Fibroblast of lung (primary cell): ENCODE results near the gene ABHD17C. TPM values are rescaled to one million over a fixed set of nuclear protein-coding genes. Genes with fewer than 3 reads are reported as not detected.

Source experiments
- DNase-seq, 2 donors: peaks; one replicate each; pipeline versions ENCODE4 v3.0.0 to v3.0.0-alpha.2; 2010; ENCODE audit warnings: low read depth in 2 of 2
- H2AFZ ChIP-seq: 2 replicates; pipeline ENCODE4 v1.5.1; 2012; ENCODE audit warnings: low read length, control low read depth, inconsistent platforms
- H3K27ac ChIP-seq: 2 replicates; pipeline ENCODE4 v1.5.1; 2011; ENCODE audit warnings: low read length, control low read depth; ENCODE audit not compliant: insufficient read depth
- H3K27me3 ChIP-seq: 2 replicates; pipeline ENCODE4 v1.5.1; 2011; ENCODE audit warnings: mild to moderate bottlenecking, low read length; ENCODE audit not compliant: control insufficient read depth, insufficient read depth
- H3K36me3 ChIP-seq: 2 replicates; pipeline ENCODE4 v1.5.1; 2011; ENCODE audit warnings: low read length; ENCODE audit not compliant: control insufficient read depth, insufficient read depth
- H3K4me1 ChIP-seq: 2 replicates; pipeline ENCODE4 v1.5.1; 2011; ENCODE audit warnings: low read length; ENCODE audit not compliant: control insufficient read depth, insufficient read depth; ENCODE audit errors: extremely low read depth
- H3K4me2 ChIP-seq: 2 replicates; pipeline ENCODE4 v1.5.1; 2011; ENCODE audit warnings: low read length, control low read depth; ENCODE audit not compliant: insufficient read depth; ENCODE audit errors: extremely low read depth
- H3K4me3 ChIP-seq, 4 experiments: fragments of 200-600 bp in 1 of 4; sonication (generic) in 1 of 4; replicated peaks in 1 of 4; 2 replicates each; pipeline ENCODE4 v1.5.1; 2011 to 2016; ENCODE audit warnings: low read length in 4 of 4, low read depth in 3 of 4, mild to moderate bottlenecking in 3 of 4, control low read depth in 2 of 4, inconsistent platforms in 1 of 4, mixed read lengths in 1 of 4; ENCODE audit not compliant: insufficient read depth in 1 of 4; ENCODE audit errors: control extremely low read depth in 1 of 4
- H3K79me2 ChIP-seq: 2 replicates; pipeline ENCODE4 v1.5.1; 2012; ENCODE audit warnings: mild to moderate bottlenecking, low read length, inconsistent platforms; ENCODE audit not compliant: control insufficient read depth, insufficient read depth
- H3K9ac ChIP-seq: 2 replicates; pipeline ENCODE4 v1.5.1; 2011; ENCODE audit warnings: mild to moderate bottlenecking, low read length, control low read depth; ENCODE audit not compliant: insufficient read depth
- H3K9me3 ChIP-seq: 2 replicates; pipeline ENCODE4 v1.5.1; 2012; ENCODE audit warnings: low read depth, low read length; ENCODE audit not compliant: control insufficient read depth, insufficient read depth
- H4K20me1 ChIP-seq: 2 replicates; pipeline ENCODE4 v1.5.1; 2011; ENCODE audit warnings: low read length; ENCODE audit not compliant: control insufficient read depth, insufficient read depth; ENCODE audit errors: extremely low read depth
- CTCF ChIP-seq, 2 donors: IDR thresholded peaks in 1 of 2; conservative IDR thresholded peaks in 1 of 2; 1 replicate in 1 of 2; 2 replicates in 1 of 2; pipeline ENCODE4 v1.5.1; 2011 to 2012; ENCODE audit warnings: low read length in 2 of 2, control low read depth in 1 of 2, inconsistent platforms in 1 of 2, low read depth in 1 of 2, mild to moderate bottlenecking in 1 of 2
- EZH2 ChIP-seq: IDR thresholded peaks from 2 replicates; pipeline ENCODE4 v1.5.1; 2012; ENCODE audit warnings: low read length, control low read depth, mild to moderate bottlenecking; ENCODE audit errors: missing control alignments
- polyA plus RNA-seq, 2 donors: library from polyadenylated mRNA; depleted of rRNA in 1 of 2; stranded (reverse) in 1 of 2; unstranded in 1 of 2; fragments of >200 nt; gene quantifications; 2 replicates each; pipeline ENCODE4 v1.2.1, GENCODE V29; 2011 to 2012; ENCODE audit warnings: missing spikeins in 1 of 2
- total RNA-seq: library from RNA; depleted of rRNA; stranded (reverse); fragments of >200 nt; gene quantifications from 2 replicates; pipeline ENCODE4 v1.2.1, GENCODE V29; 2014

Gene ABHD17C
- total and polyA plus RNA-seq, 2 donors (not counting 1 experiment from before 2014, with no cell fraction given): 14.0 to 38.7 TPM

DNA sequence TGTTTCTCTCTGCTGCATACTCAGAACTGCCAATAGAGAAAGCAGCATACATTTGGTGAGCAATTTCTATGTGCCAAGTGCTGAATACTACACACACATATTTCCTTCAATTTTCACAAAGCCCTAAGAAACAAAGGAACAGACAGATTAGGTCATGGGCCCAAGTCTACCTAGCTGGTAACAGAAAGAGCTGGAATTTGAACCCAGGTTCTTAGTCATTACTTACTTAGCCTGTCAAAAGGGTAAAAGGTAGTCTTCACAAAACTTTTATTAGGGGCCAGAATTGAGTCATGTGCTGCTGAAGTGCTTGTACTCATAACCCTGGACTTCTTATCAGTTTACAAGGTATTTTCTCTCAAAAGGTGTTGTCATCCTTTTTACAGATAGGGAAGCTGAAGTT lies 10.4 kb upstream of the ABHD17C start:
- H3K27me3 ChIP-seq: no peaks in the 10 kb centered on the region
- no peaks in the 10 kb centered on the region for H3K36me3 ChIP-seq
- H4K20me1 ChIP-seq: no peaks in the 10 kb centered on the region
- peak in 1 of 2 donors; percentile 21 for DNase-seq
- H3K4me2 ChIP-seq: no peak overlapping the region
- TF ChIP-seq CTCF (conservative IDR thresholded peaks at IDR 0.05 in 1 of 2, IDR thresholded peaks at IDR 0.05 in 1 of 2; ENCODE audit: low read depth in 1 of 2, low read length in 2 of 2) (no peak), EZH2 (no peak)
- no peak overlapping the region for H3K9ac ChIP-seq
- no peak overlapping the region for H3K27ac ChIP-seq
- H3K9me3 ChIP-seq: no peaks in the 10 kb centered on the region
- H3K4me3 ChIP-seq: no peak overlapping the region
- no peak overlapping the region for H2AFZ ChIP-seq
- H3K79me2 ChIP-seq: no peaks in the 10 kb centered on the region
- no peaks in the 10 kb centered on the region for H3K4me1 ChIP-seq

- Histone ChIP-seq H3K4me3 (no peak overlapping the region), H3K27me3 (no peaks in the 10 kb centered on the region), H3K9ac (no peak overlapping the region), H3K4me2 (no peak overlapping the region), H3K36me3 (no peaks in the 10 kb centered on the region), H4K20me1 (no peaks in the 10 kb centered on the region), H3K4me1 (no peaks in the 10 kb centered on the region), H3K27ac (no peak overlapping the region), H2AFZ (no peak overlapping the region), H3K9me3 (no peaks in the 10 kb centered on the region), H3K79me2 (no peaks in the 10 kb centered on the region)
- no peak for TF ChIP-seq CTCF (conservative IDR thresholded peaks at IDR 0.05 in 1 of 2, IDR thresholded peaks at IDR 0.05 in 1 of 2; ENCODE audit: low read depth in 1 of 2, low read length in 2 of 2)
- no peak for TF ChIP-seq EZH2
- DNase-seq: no peak
Observed at GRCh38 chr15:80685628-80686027, 9.5 kb upstream of the ABHD17C start.

- H3K4me1 ChIP-seq: no peaks in the 10 kb centered on the region
- H3K36me3 ChIP-seq: no peaks in the 10 kb centered on the region
- H3K9ac ChIP-seq: no peak overlapping the region
- H3K4me2 ChIP-seq: no peak overlapping the region
- no peak overlapping the region for H3K4me3 ChIP-seq
- H2AFZ ChIP-seq: no peak overlapping the region
- no peaks in the 10 kb centered on the region for H3K79me2 ChIP-seq
- DNase-seq: no peak
- H3K27me3 ChIP-seq: no peaks in the 10 kb centered on the region
- no peak overlapping the region for H3K27ac ChIP-seq
- H4K20me1 ChIP-seq: no peaks in the 10 kb centered on the region
- TF ChIP-seq CTCF (conservative IDR thresholded peaks at IDR 0.05 in 1 of 2, IDR thresholded peaks at IDR 0.05 in 1 of 2; ENCODE audit: low read depth in 1 of 2, low read length in 2 of 2) (no peak), EZH2 (no peak)
- no peaks in the 10 kb centered on the region for H3K9me3 ChIP-seq
Observed at GRCh38 chr15:80689294-80689693, 5.8 kb upstream of the ABHD17C start.
